ENCODE results near the gene USP47. TPM values are rescaled to one million over a fixed set of nuclear protein-coding genes. Genes with fewer than 3 reads are reported as not detected.

USP47 gene
- total RNA-seq, 1 donor from 2014 or later, result 71.7 TPM

- Mint-ChIP-seq H3K4me3 (no peak overlapping the region), H3K27ac (no peak overlapping the region), H3K9me3 (peaks cover 35% of the 10 kb centered on the region), H3K36me3 (peaks cover 36% of the 10 kb centered on the region), H3K4me1 (no peaks in the 10 kb centered on the region), H3K27me3 (ENCODE audit: insufficient read depth, low read depth) (peaks cover 2% of the 10 kb centered on the region)
- Histone ChIP-seq H4K20me1 (ENCODE audit: low read depth) (peaks cover 9% of the 10 kb centered on the region), H3K9me3 (ENCODE audit: low read depth) (no peaks in the 10 kb centered on the region), H3K79me2 (ENCODE audit: low read depth) (peaks cover 100% of the 10 kb centered on the region), H3K27ac (no peak overlapping the region), H3K4me1 (no peaks in the 10 kb centered on the region), H2AFZ (replicated peaks) (no peak overlapping the region), H3K9ac (no peak overlapping the region), H3K27me3 (no peaks in the 10 kb centered on the region), H3K4me2 (no peak overlapping the region), H3F3A (ENCODE audit: low read depth) (no peaks in the 10 kb centered on the region), H3K36me3 (no peaks in the 10 kb centered on the region), H3K4me3 (no peak overlapping the region)
- TF ChIP-seq EZH2phosphoT487 (IDR thresholded peaks at IDR 0.05) (no peak), CTCF (IDR thresholded peaks at IDR 0.05) (no peak), EZH2 (IDR thresholded peaks at IDR 0.05) (no peak)
- DNase-seq (ENCODE audit: low spot score), result no peak
These were observed 14.9 kb downstream of the USP47 start for GRCh38 chr11:11856638-11857037.

GRCh38 chr11:11857769-11858168 is 16.0 kb downstream of the USP47 start:
- H3K36me3 Mint-ChIP-seq, result peaks cover 28% of the 10 kb centered on the region
- H3K4me1 Mint-ChIP-seq, result no peaks in the 10 kb centered on the region
- Histone ChIP-seq H3K4me2 (no peak overlapping the region), H3K4me3 (no peak overlapping the region), H3K79me2 (ENCODE audit: low read depth) (peaks cover 100% of the 10 kb centered on the region), H3K27ac (no peak overlapping the region), H3K9ac (no peak overlapping the region), H4K20me1 (ENCODE audit: low read depth) (peaks cover 9% of the 10 kb centered on the region), H3K9me3 (ENCODE audit: low read depth) (no peaks in the 10 kb centered on the region), H3K4me1 (no peaks in the 10 kb centered on the region), H3F3A (ENCODE audit: low read depth) (no peaks in the 10 kb centered on the region), H3K36me3 (no peaks in the 10 kb centered on the region), H3K27me3 (no peaks in the 10 kb centered on the region), H2AFZ (replicated peaks) (no peak overlapping the region)
- no peak overlapping the region for H3K4me3 Mint-ChIP-seq
- H3K27ac Mint-ChIP-seq, result no peak overlapping the region
- TF ChIP-seq EZH2phosphoT487 (IDR thresholded peaks at IDR 0.05) (no peak), EZH2 (IDR thresholded peaks at IDR 0.05) (no peak), CTCF (IDR thresholded peaks at IDR 0.05) (no peak)
- H3K9me3 Mint-ChIP-seq, result peaks cover 31% of the 10 kb centered on the region
- no peak for DNase-seq (ENCODE audit: low spot score)
- H3K27me3 Mint-ChIP-seq (ENCODE audit: insufficient read depth, low read depth), result peaks cover 2% of the 10 kb centered on the region

- Mint-ChIP-seq H3K9me3 (peaks cover 27% of the 10 kb centered on the region), H3K27ac (no peak overlapping the region)
- H3K79me2 ChIP-seq (ENCODE audit: low read depth), result peaks cover 100% of the 10 kb centered on the region
These were observed 16.9 kb downstream of the USP47 start for GRCh38 chr11:11858676-11859075.

More at GRCh38 chr11:11858676-11859075, 16.9 kb downstream of the USP47 start:
- TF ChIP-seq EZH2 (IDR thresholded peaks at IDR 0.05), result no peak
- no peak for TF ChIP-seq CTCF (IDR thresholded peaks at IDR 0.05)
- TF ChIP-seq EZH2phosphoT487 (IDR thresholded peaks at IDR 0.05), result no peak
- no peaks in the 10 kb centered on the region for H3F3A ChIP-seq (ENCODE audit: low read depth)
- Mint-ChIP-seq H3K27me3 (ENCODE audit: insufficient read depth, low read depth) (peaks cover 2% of the 10 kb centered on the region), H3K4me3 (no peak overlapping the region), H3K36me3 (peaks cover 20% of the 10 kb centered on the region), H3K4me1 (no peaks in the 10 kb centered on the region)
- no peak overlapping the region for H3K9ac ChIP-seq
- no peak overlapping the region for H3K27ac ChIP-seq
- no peaks in the 10 kb centered on the region for H3K36me3 ChIP-seq
- peaks cover 9% of the 10 kb centered on the region for H4K20me1 ChIP-seq (ENCODE audit: low read depth)
- DNase-seq (ENCODE audit: low spot score), result no peak
- no peak overlapping the region for H2AFZ ChIP-seq (replicated peaks)
- H3K27me3 ChIP-seq, result no peaks in the 10 kb centered on the region
- no peak overlapping the region for H3K4me2 ChIP-seq
- no peaks in the 10 kb centered on the region for H3K4me1 ChIP-seq
- no peak overlapping the region for H3K4me3 ChIP-seq
- no peaks in the 10 kb centered on the region for H3K9me3 ChIP-seq (ENCODE audit: low read depth)

Measured in neural progenitor cell (in vitro differentiated cells).